ENCODE measurements around the gene INSL3. TPM values are rescaled to one million over a fixed set of nuclear protein-coding genes. Genes with fewer than 3 reads are reported as not detected.

The INSL3 gene
- total and polyA plus RNA-seq, 4 donors: 0.22 TPM; not detected in 3

- no peak overlapping the region for H3K9ac ChIP-seq (ENCODE audit: low read depth in 1 of 2, low read length in 2 of 2)
- H3K27ac ChIP-seq (ENCODE audit: low read depth in 1 of 2, low read length in 2 of 2): no peak overlapping the region
- no peaks in the 10 kb centered on the region for H3K9me3 ChIP-seq (ENCODE audit: control insufficient read depth in 4 of 4, low read length in 3 of 4)
- peaks cover 1 to 12% (median 5%) of the 10 kb centered on the region in 4 donors for H3K36me3 ChIP-seq (ENCODE audit: control insufficient read depth in 4 of 4, insufficient read depth in 3 of 4, low read depth in 1 of 4, low read length in 3 of 4)
- no peak for DNase-seq (ENCODE audit: low spot score)
- 62% methylated on average over 6 of the region's 6 CpGs for WGBS
- TF ChIP-seq MAX (IDR thresholded peaks at IDR 0.05): no peak
- H3K4me1 ChIP-seq (ENCODE audit: control insufficient read depth in 4 of 4, insufficient read depth in 4 of 4, low read length in 3 of 4): peaks cover 0 to 2% (median under 1%) of the 10 kb centered on the region in 4 donors
- H3K27me3 ChIP-seq (ENCODE audit: control insufficient read depth in 4 of 4, insufficient read depth in 4 of 4, low read length in 3 of 4): peaks cover 3 to 7% (median 5%) of the 10 kb centered on the region in 4 donors
- no peak overlapping the region for H3K4me3 ChIP-seq (ENCODE audit: low read depth in 1 of 3, low read length in 3 of 3)
These were observed 47.4 kb upstream of the INSL3 start for GRCh38 chr19:17868669-17869068.

DNA sequence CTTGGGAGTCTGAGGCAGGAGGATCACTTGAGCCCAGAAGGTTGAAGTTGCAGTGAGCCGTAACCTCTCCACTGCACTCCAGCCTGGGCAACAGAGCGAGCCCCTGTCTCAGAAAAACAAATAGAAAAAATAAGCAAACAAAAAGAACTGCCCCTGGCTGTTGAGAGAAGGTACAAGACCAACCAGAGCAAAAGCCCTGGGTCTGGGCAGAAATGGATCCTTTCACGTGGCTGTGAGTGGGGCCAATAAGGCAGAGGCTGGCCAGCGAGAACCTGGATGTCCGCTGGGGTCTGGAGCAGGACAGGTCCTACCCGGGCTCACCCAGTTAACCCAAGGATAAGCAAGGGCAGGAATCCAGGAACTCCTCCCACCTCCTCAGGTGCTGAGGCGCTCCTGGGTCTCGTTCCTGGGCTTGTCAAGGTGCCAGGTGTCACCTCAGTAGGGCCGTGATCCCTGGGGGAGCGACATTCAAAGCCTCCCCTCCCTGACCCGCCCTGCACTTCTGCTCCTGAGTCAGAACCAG is 45.7 kb upstream of the INSL3 start:
- H3K9ac ChIP-seq (ENCODE audit: low read depth in 1 of 2, low read length in 2 of 2): no peak overlapping the region
- no peak for DNase-seq (ENCODE audit: low spot score)
- WGBS: 63% methylated on average over 11 of the region's 11 CpGs
- H3K27ac ChIP-seq (ENCODE audit: low read depth in 1 of 2, low read length in 2 of 2): no peak overlapping the region
- H3K9me3 ChIP-seq (ENCODE audit: control insufficient read depth in 4 of 4, low read length in 3 of 4): no peaks in the 10 kb centered on the region
- peaks cover 13 to 26% (median 19%) of the 10 kb centered on the region in 4 donors for H3K36me3 ChIP-seq (ENCODE audit: control insufficient read depth in 4 of 4, insufficient read depth in 3 of 4, low read depth in 1 of 4, low read length in 3 of 4)
- no peak overlapping the region for H3K4me3 ChIP-seq (ENCODE audit: low read depth in 1 of 3, low read length in 3 of 3)
- peaks cover 0 to 5% (median 3%) of the 10 kb centered on the region in 4 donors for H3K27me3 ChIP-seq (ENCODE audit: control insufficient read depth in 4 of 4, insufficient read depth in 4 of 4, low read length in 3 of 4)
- TF ChIP-seq HNF4G (IDR thresholded peaks at IDR 0.05): no peak
- peaks cover 0 to 3% (median 1%) of the 10 kb centered on the region in 4 donors for H3K4me1 ChIP-seq (ENCODE audit: control insufficient read depth in 4 of 4, insufficient read depth in 4 of 4, low read length in 3 of 4)

- Histone ChIP-seq H3K36me3 (ENCODE audit: control insufficient read depth in 4 of 4, insufficient read depth in 3 of 4, low read depth in 1 of 4, low read length in 3 of 4) (peaks cover 17 to 31% (median 24%) of the 10 kb centered on the region in 4 donors), H3K4me1 (ENCODE audit: control insufficient read depth in 4 of 4, insufficient read depth in 4 of 4, low read length in 3 of 4) (peaks cover 1 to 6% (median 3%) of the 10 kb centered on the region in 4 donors), H3K4me3 (ENCODE audit: low read depth in 1 of 3, low read length in 3 of 3) (no peak overlapping the region), H3K27ac (ENCODE audit: low read depth in 1 of 2, low read length in 2 of 2) (no peak overlapping the region), H3K9me3 (ENCODE audit: control insufficient read depth in 4 of 4, low read length in 3 of 4) (no peaks in the 10 kb centered on the region), H3K27me3 (ENCODE audit: control insufficient read depth in 4 of 4, insufficient read depth in 4 of 4, low read length in 3 of 4) (peaks cover 0 to 5% (median 3%) of the 10 kb centered on the region in 4 donors), H3K9ac (ENCODE audit: low read depth in 1 of 2, low read length in 2 of 2) (no peak overlapping the region)
- TF ChIP-seq HNF4G (IDR thresholded peaks at IDR 0.05): no peak
- TF ChIP-seq, protein P1, sequence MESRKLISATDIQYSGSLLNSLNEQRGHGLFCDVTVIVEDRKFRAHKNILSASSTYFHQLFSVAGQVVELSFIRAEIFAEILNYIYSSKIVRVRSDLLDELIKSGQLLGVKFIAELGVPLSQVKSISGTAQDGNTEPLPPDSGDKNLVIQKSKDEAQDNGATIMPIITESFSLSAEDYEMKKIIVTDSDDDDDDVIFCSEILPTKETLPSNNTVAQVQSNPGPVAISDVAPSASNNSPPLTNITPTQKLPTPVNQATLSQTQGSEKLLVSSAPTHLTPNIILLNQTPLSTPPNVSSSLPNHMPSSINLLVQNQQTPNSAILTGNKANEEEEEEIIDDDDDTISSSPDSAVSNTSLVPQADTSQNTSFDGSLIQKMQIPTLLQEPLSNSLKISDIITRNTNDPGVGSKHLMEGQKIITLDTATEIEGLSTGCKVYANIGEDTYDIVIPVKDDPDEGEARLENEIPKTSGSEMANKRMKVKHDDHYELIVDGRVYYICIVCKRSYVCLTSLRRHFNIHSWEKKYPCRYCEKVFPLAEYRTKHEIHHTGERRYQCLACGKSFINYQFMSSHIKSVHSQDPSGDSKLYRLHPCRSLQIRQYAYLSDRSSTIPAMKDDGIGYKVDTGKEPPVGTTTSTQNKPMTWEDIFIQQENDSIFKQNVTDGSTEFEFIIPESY (IDR thresholded peaks at IDR 0.05): no peak
- no peak for TF ChIP-seq MAX (IDR thresholded peaks at IDR 0.05)
- no peak for TF ChIP-seq SP1 (IDR thresholded peaks at IDR 0.05)
- no peak for TF ChIP-seq FOXA2 (IDR thresholded peaks at IDR 0.05)
- TF ChIP-seq CTCF (IDR thresholded peaks at IDR 0.05; ENCODE audit: low read depth, low read length, missing input control): no peak
- no peak for DNase-seq (ENCODE audit: low spot score)
- 89% methylated on average over 8 of the region's 8 CpGs for WGBS
These were observed 45.1 kb upstream of the INSL3 start for GRCh38 chr19:17866312-17866963.

Data from liver (tissue), 9 donors.